ENCODE data around the gene RNF224. TPM values are rescaled to one million over a fixed set of nuclear protein-coding genes. Genes with fewer than 3 reads are reported as not detected.

The RNF224 gene
- total and polyA plus RNA-seq, 2 of the 13 experiments (the other 11 are each of a cell fraction or from before 2014, with no cell fraction given) = 0.09 TPM; not detected in 1

DNA sequence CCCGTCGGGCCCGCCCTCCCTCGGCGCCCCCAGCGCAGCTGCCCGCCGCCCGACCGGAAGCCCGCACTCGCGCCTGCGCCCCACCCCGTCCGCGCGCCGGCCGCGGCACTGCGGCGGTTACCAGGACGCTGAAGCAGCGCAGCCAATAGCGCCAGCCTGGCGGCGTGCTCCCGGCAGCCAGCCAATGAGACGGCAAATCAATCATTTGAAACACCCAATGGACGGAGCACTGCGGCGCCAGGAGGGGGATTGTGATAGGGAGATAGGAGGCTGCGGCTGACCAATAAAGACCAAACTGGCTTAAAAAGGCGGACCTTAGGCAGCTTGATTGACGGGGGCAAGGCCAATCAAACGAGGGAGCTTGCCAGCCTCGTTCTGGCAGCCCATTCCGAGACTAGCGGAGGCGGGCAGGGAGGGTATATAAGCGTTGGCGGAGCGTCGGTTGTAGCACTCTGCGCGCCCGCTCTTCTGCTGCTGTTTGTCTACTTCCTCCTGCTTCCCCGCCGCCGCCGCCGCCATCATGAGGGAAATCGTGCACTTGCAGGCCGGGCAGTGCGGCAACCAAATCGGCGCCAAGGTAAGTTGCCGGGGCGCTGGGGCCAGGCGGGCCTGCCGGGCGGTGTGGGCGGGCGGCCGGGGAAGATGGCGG, 13.7 kb downstream of the RNF224 start, which contains the start of gene TUBB4B (continued):
- TF ChIP-seq RFXAP (CRISPR knock-in tag; IDR thresholded peaks at IDR 0.05; ENCODE audit: borderline replicate concordance) = peak; percentile 85; the same call in 1 of the 2 replicates
- no peak for TF ChIP-seq TRAFD1 (CRISPR knock-in tag; IDR thresholded peaks at IDR 0.05; ENCODE audit: borderline replicate concordance)
- TF ChIP-seq HOXA3 (CRISPR knock-in tag; IDR thresholded peaks at IDR 0.05) = peak; percentile 65
- TF ChIP-seq, protein P1, sequence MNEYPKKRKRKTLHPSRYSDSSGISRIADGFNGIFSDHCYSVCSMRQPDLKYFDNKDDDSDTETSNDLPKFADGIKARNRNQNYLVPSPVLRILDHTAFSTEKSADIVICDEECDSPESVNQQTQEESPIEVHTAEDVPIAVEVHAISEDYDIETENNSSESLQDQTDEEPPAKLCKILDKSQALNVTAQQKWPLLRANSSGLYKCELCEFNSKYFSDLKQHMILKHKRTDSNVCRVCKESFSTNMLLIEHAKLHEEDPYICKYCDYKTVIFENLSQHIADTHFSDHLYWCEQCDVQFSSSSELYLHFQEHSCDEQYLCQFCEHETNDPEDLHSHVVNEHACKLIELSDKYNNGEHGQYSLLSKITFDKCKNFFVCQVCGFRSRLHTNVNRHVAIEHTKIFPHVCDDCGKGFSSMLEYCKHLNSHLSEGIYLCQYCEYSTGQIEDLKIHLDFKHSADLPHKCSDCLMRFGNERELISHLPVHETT (CRISPR knock-in tag; conservative IDR thresholded peaks at IDR 0.05) = no peak
- no peak for TF ChIP-seq HIVEP1 (CRISPR knock-in tag; IDR thresholded peaks at IDR 0.05)
- TF ChIP-seq POLR2AphosphoS2 (IDR thresholded peaks at IDR 0.05; ENCODE audit: low read depth, low read length) = peak; percentile 93
- peak; percentile 76 for TF ChIP-seq BRD4 (CRISPR knock-in tag; IDR thresholded peaks at IDR 0.05)
- TF ChIP-seq ATRX (CRISPR knock-in tag; IDR thresholded peaks at IDR 0.05; ENCODE audit: borderline replicate concordance) = no peak
- no peak for TF ChIP-seq TCF12 (IDR thresholded peaks at IDR 0.05)
- no peak for TF ChIP-seq TCF12 (CRISPR knock-in tag; IDR thresholded peaks at IDR 0.05)
- no peak for TF ChIP-seq NFE2L1 (CRISPR knock-in tag; IDR thresholded peaks at IDR 0.05; ENCODE audit: borderline replicate concordance)
- TF ChIP-seq ZFP90 (CRISPR knock-in tag; IDR thresholded peaks at IDR 0.05; ENCODE audit: borderline replicate concordance) = no peak
- no peak for TF ChIP-seq NFRKB (IDR thresholded peaks at IDR 0.05)
- no peak for TF ChIP-seq WIZ (CRISPR knock-in tag; IDR thresholded peaks at IDR 0.05)
- 0 out of 2 replicates have a peak, but pooled peaks have one; percentile 29 for TF ChIP-seq DNMT3B (CRISPR knock-in tag; conservative IDR thresholded peaks at IDR 0.05)
- TF ChIP-seq ONECUT2 (CRISPR knock-in tag; IDR thresholded peaks at IDR 0.05) = 0 out of 2 replicates have a peak, but pooled peaks have one; percentile 47
- 0 out of 2 replicates have a peak, but pooled peaks have one; percentile 66 for TF ChIP-seq ATAD3A (CRISPR knock-in tag; IDR thresholded peaks at IDR 0.05)
- TF ChIP-seq SMAD1 (CRISPR knock-in tag; IDR thresholded peaks at IDR 0.05; ENCODE audit: borderline replicate concordance, low read depth) = no peak
- TF ChIP-seq BHLHE40 (IDR thresholded peaks at IDR 0.05; ENCODE audit: low read length) = no peak; the same call in 1 of the 2 replicates
- TF ChIP-seq SNAI1 (CRISPR knock-in tag; IDR thresholded peaks at IDR 0.05; ENCODE audit: borderline replicate concordance) = peak; percentile 11; the same call in 1 of the 2 replicates
- TF ChIP-seq SNRNP70 (IDR thresholded peaks at IDR 0.05; ENCODE audit: low read depth, low read length) = no peak
- TF ChIP-seq ZNF558 (CRISPR knock-in tag; IDR thresholded peaks at IDR 0.05; ENCODE audit: borderline replicate concordance) = no peak
- TF ChIP-seq FUBP1 (CRISPR knock-in tag; IDR thresholded peaks at IDR 0.05; ENCODE audit: borderline replicate concordance) = no peak
- TF ChIP-seq SMARCE1 (IDR thresholded peaks at IDR 0.05; ENCODE audit: borderline replicate concordance) = no peak
- 0 out of 2 replicates have a peak, but pooled peaks have one; percentile 16 for TF ChIP-seq ETS1 (CRISPR knock-in tag; IDR thresholded peaks at IDR 0.05)
- TF ChIP-seq JUND (CRISPR knock-in tag; IDR thresholded peaks at IDR 0.05) = no peak
